Measurements from ENCODE around the gene SMYD2. TPM values are rescaled to one million over a fixed set of nuclear protein-coding genes. Genes with fewer than 3 reads are reported as not detected.
A peak's percentile ranks its signal among the peaks of the same experiment; 100 is the strongest.

The SMYD2 gene
- total RNA-seq, 2 donors from 2014 or later, result 21.8 to 23.0 TPM

- Histone ChIP-seq H3K36me3 (no peaks in the 10 kb centered on the region), H3K4me1 (no peaks in the 10 kb centered on the region), H3K4me3 (no peak overlapping the region), H3K9ac (ENCODE audit: low read depth in 2 of 2, low read length in 2 of 2) (no peak overlapping the region), H3K27ac (no peak overlapping the region), H3K27me3 (no peaks in the 10 kb centered on the region), H3K9me3 (no peaks in the 10 kb centered on the region)
- DNase-seq, result no peak
- TF ChIP-seq CTCF (IDR thresholded peaks at IDR 0.05), result no peak
- intact Hi-C loops (cut with DNase I), result no loop called here
Observed at GRCh38 chr1:214321705-214322453, 40.9 kb downstream of the SMYD2 start.

- Histone ChIP-seq H3K9ac (ENCODE audit: low read depth in 2 of 2, low read length in 2 of 2) (no peak overlapping the region), H3K4me1 (no peaks in the 10 kb centered on the region), H3K27ac (no peak overlapping the region), H3K4me3 (no peak overlapping the region), H3K27me3 (no peaks in the 10 kb centered on the region), H3K36me3 (no peaks in the 10 kb centered on the region), H3K9me3 (no peaks in the 10 kb centered on the region)
- no peak for DNase-seq
- intact Hi-C loops (cut with DNase I), result no loop called here
- no peak for TF ChIP-seq CTCF (IDR thresholded peaks at IDR 0.05)
Observed at GRCh38 chr1:214324896-214325800, 44.2 kb downstream of the SMYD2 start.

GRCh38 chr1:214326406-214326805, 45.4 kb downstream of the SMYD2 start:
- H3K9ac ChIP-seq (ENCODE audit: low read depth in 2 of 2, low read length in 2 of 2), result no peak overlapping the region
- no peaks in the 10 kb centered on the region for H3K9me3 ChIP-seq
- no peaks in the 10 kb centered on the region for H3K4me1 ChIP-seq
- H3K36me3 ChIP-seq, result no peaks in the 10 kb centered on the region
- DNase-seq, result no peak
- H3K27me3 ChIP-seq, result no peaks in the 10 kb centered on the region
- TF ChIP-seq CTCF (IDR thresholded peaks at IDR 0.05), result no peak
- H3K4me3 ChIP-seq, result no peak overlapping the region
- intact Hi-C loops (cut with DNase I), result loop anchor here (2.0 kb wide), 1 partner anchor 114 kb away; no protein-coding TSS in a partner anchor
- H3K27ac ChIP-seq, result no peak overlapping the region

- Histone ChIP-seq H3K4me1 (no peaks in the 10 kb centered on the region), H3K36me3 (no peaks in the 10 kb centered on the region), H3K27ac (no peak overlapping the region), H3K27me3 (no peaks in the 10 kb centered on the region), H3K9me3 (no peaks in the 10 kb centered on the region), H3K9ac (ENCODE audit: low read depth in 2 of 2, low read length in 2 of 2) (no peak overlapping the region), H3K4me3 (no peak overlapping the region)
- no peak for DNase-seq
- intact Hi-C loops (cut with DNase I), result loop anchor here (2.0 kb wide), 1 partner anchor 115 kb away; no protein-coding TSS in a partner anchor
- no peak for TF ChIP-seq CTCF (IDR thresholded peaks at IDR 0.05)
Observed at GRCh38 chr1:214327514-214327913, 46.6 kb downstream of the SMYD2 start.

- Histone ChIP-seq H3K9ac (ENCODE audit: low read depth in 2 of 2, low read length in 2 of 2) (no peak overlapping the region), H3K27ac (no peak overlapping the region), H3K4me1 (no peaks in the 10 kb centered on the region)
Observed at GRCh38 chr1:214328770-214329469, 48.0 kb downstream of the SMYD2 start.

More at GRCh38 chr1:214328770-214329469, 48.0 kb downstream of the SMYD2 start:
- DNase-seq, result peak; percentile 77
- intact Hi-C loops (cut with DNase I), result loop anchor here (2.0 kb wide), 1 partner anchor 68 kb away; no protein-coding TSS in a partner anchor
- H3K4me3 ChIP-seq, result no peak overlapping the region
- TF ChIP-seq CTCF (IDR thresholded peaks at IDR 0.05), result peak; percentile 84
- no peaks in the 10 kb centered on the region for H3K9me3 ChIP-seq
- no peaks in the 10 kb centered on the region for H3K36me3 ChIP-seq
- H3K27me3 ChIP-seq, result no peaks in the 10 kb centered on the region
